ENCODE results near the gene PIMREG. TPM values are rescaled to one million over a fixed set of nuclear protein-coding genes. Genes with fewer than 3 reads are reported as not detected.
A peak's percentile ranks its signal among the peaks of the same experiment; 100 is the strongest.

PIMREG gene
- total RNA-seq, 3 donors from 2014 or later, result 0.95 to 13.0 (median 3.2) TPM

DNA sequence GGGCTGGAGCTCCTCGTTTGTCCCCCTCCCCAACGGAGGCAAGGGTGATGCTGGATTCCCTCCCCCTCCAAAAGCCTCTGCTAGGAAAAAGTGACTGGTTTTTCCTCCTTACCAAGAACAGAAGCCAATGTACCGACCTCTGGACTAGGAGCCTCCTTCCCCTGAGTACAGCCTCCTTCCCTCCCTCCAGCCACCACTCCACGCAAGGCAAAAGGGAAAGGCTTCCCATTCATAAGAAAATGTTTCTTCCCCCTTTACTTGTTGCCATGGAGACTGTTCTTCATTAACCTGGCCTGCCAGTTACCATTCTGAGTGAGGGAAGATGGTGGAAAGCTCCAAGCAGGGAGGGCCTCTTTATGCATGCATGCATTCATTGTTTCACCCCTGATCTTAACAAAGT lies 4.3 kb upstream of the PIMREG start:
- DNase-seq, result no peak
- Histone ChIP-seq H3K4me3 (no peak overlapping the region), H3K4me1 (ENCODE audit: low read depth) (no peaks in the 10 kb centered on the region), H3K36me3 (ENCODE audit: low read depth) (no peaks in the 10 kb centered on the region), H3K9me3 (no peaks in the 10 kb centered on the region)
- intact Hi-C loops (cut with DNase I, micrococcal nuclease), result no loop called here
- TF ChIP-seq, protein P1, sequence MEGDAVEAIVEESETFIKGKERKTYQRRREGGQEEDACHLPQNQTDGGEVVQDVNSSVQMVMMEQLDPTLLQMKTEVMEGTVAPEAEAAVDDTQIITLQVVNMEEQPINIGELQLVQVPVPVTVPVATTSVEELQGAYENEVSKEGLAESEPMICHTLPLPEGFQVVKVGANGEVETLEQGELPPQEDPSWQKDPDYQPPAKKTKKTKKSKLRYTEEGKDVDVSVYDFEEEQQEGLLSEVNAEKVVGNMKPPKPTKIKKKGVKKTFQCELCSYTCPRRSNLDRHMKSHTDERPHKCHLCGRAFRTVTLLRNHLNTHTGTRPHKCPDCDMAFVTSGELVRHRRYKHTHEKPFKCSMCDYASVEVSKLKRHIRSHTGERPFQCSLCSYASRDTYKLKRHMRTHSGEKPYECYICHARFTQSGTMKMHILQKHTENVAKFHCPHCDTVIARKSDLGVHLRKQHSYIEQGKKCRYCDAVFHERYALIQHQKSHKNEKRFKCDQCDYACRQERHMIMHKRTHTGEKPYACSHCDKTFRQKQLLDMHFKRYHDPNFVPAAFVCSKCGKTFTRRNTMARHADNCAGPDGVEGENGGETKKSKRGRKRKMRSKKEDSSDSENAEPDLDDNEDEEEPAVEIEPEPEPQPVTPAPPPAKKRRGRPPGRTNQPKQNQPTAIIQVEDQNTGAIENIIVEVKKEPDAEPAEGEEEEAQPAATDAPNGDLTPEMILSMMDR (IDR thresholded peaks at IDR 0.05), result no peak
- no peak for ATAC-seq

DNA sequence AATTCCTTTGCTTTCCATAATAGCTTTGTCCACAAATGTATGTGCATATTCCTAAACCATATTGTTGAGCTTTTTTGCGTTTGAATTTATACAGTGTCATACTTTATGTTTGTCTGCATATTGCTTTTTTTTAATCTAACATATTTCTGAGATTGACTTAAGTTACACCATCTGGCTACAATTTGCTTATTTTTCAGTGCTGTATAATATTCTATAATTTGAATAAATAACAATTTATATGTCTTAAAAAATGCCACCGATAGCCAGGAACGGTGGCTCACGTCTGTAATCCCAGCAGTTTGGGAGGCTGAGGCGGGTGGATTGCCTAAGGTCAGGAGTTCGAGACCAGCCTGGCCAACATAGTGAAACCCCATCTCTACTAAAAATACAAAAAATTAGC lies 1.5 kb upstream of the PIMREG start:
- Histone ChIP-seq H3K4me3 (no peak overlapping the region), H3K9me3 (no peaks in the 10 kb centered on the region), H3K4me1 (ENCODE audit: low read depth) (no peaks in the 10 kb centered on the region), H3K36me3 (ENCODE audit: low read depth) (no peaks in the 10 kb centered on the region)
- TF ChIP-seq, protein P1 (IDR thresholded peaks at IDR 0.05), result no peak
- intact Hi-C loops (cut with DNase I, micrococcal nuclease), result no loop called here
- ATAC-seq (no peak), DNase-seq (no peak)

DNA sequence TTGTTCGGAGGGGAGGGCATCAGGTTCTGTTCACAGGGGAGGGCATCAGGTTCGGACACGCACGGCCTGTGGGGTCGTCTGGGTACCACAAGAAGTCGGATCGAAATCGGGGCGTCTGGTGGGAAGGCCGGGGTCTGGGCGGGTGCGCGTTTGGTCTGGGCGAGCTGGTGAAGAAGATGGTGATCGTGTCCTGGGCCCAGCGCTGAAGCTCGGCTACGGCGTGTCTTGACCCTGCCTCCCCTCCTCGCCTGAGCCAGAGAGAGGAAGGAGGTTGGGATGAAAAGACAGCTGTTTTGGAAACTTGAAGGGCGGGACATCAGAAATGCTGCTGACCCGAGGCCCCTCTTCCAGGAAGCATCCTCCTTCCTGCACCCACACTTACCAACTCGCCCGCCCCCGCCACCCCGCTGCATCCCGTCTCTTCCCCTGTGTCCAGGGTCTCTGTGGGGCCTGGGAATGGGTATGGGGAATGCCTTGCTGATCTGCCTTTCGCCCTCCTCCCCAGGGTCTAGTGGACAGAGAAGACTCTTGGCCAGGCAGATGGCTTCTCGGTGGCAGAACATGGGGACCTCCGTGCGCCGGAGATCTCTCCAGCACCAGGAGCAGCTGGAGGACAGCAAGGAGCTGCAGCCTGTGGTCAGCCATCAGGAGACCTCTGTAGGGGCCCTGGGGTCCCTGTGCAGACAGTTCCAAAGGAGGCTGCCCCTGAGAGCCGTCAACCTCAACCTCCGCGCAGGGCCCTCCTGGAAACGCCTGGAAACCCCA lies 498 bp downstream of the PIMREG start:
- H3K36me3 ChIP-seq (ENCODE audit: low read depth), result no peaks in the 10 kb centered on the region
- no peaks in the 10 kb centered on the region for H3K4me1 ChIP-seq (ENCODE audit: low read depth)
- TF ChIP-seq, protein P1 (IDR thresholded peaks at IDR 0.05), result no peak
- no peak for ATAC-seq
- no peak overlapping the region for H3K4me3 ChIP-seq
- no peaks in the 10 kb centered on the region for H3K9me3 ChIP-seq
- intact Hi-C loops (cut with DNase I, micrococcal nuclease), result no loop called here
- DNase-seq, result peak in 1 of 3 donors; percentile 52

DNA sequence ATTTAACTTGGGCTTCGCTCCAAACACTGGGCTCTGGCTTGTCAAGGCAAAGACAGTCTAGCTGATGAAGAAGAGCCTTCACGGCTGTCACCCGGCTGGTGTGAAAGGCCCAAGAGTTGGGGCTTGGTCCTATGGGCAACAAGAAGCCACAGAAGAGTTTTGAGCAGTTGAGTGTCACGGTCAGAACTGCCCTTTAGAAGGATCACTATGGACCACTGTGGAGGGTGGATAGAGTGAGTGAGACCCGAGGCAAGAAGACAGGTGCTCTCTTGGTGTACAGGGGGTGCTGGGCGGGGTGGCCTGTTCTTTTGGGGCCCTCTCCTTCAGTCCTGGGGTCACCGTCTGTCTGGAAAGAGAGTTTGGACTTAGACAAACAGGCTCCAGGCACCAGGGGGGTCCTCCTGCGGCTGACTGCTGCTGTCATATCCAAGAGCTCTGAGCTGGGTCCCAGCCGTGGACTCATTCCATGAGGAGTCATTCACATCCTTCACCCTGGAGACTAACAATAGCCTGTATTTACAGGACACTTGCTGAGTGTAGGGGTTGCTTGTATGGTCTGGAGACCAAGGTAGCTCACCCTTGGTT lies 2.4 kb downstream of the PIMREG start:
- no peak overlapping the region for H3K4me3 ChIP-seq
- ATAC-seq (no peak), DNase-seq (no peak)
- H3K36me3 ChIP-seq (ENCODE audit: low read depth), result no peaks in the 10 kb centered on the region
- TF ChIP-seq, protein P1 (IDR thresholded peaks at IDR 0.05), result no peak
- H3K4me1 ChIP-seq (ENCODE audit: low read depth), result no peaks in the 10 kb centered on the region
- intact Hi-C loops (cut with DNase I, micrococcal nuclease), result no loop called here
- H3K9me3 ChIP-seq, result no peaks in the 10 kb centered on the region

DNA sequence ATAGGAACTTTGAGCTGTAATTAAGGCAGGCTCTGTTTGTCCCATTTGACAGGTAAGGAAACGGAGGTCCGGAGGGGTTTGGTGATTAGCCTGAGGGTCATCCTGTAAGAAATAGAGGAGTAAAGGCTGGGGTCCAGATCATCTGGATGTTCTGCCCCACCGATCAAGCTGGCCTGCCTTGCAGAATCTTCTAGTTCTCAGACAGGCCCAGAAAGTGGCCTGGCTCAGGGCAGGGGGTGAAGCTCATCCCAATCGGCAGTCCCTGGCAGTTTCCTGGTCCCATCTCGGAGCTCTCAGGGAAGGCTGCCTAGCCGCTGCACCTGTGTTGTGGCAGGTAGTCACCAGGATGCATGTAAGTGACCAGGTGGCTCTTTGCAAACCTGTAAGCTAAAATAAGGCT lies 4.2 kb downstream of the PIMREG start:
- DNase-seq, result no peak
- ATAC-seq, result no peak
- H3K9me3 ChIP-seq, result no peaks in the 10 kb centered on the region
- TF ChIP-seq, protein P1 (IDR thresholded peaks at IDR 0.05), result no peak
- intact Hi-C loops (cut with DNase I, micrococcal nuclease), result no loop called here
- H3K4me1 ChIP-seq (ENCODE audit: low read depth), result no peaks in the 10 kb centered on the region
- H3K4me3 ChIP-seq, result no peak overlapping the region
- H3K36me3 ChIP-seq (ENCODE audit: low read depth), result no peaks in the 10 kb centered on the region
